ENCODE measurements around the gene CLUH. TPM values are rescaled to one million over a fixed set of nuclear protein-coding genes. Genes with fewer than 3 reads are reported as not detected.
"Not testable (repeated sequence)": the region's sequence is repeated elsewhere in the genome, so short reads cannot be mapped to it uniquely, and the experiment has no call there.

Gene CLUH
- total RNA-seq, 2 donors from 2014 or later, result 68.5 to 137 TPM

DNA sequence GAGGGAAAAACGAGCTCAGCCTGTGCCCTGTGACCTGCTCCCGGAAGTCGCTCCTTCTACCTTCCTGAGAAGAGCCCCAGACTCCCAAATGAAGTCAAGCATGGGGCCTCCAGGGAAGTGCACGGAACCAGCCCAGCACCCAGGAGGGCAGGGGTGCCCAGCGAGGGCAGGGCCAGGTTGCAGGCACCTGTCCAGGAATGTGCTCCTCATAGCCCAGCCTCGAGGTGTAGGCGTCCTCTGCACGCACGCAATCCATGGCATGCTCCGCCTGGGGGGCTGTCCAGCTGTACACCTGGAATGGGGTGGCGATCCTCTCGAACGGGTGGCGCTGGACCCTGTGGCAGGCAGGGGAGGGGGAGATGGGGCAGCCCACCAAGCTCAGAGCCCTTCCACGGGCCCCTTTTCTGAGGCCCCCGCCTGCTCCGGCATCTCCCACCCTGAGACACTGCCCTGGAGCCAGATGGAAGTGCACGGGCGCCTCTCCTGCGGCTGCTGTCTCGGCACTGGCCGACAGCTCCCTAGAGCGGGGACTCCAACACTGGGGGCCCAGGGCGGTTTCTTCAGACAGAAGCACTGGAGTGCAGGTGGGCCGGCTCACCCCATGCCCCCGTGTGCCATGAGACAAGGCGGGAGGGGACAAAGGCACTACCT, 10.9 kb downstream of the CLUH start:
- WGBS, result 89% methylated on average over 23 of the region's 27 CpGs
- Histone ChIP-seq H3K4me1 (replicated peaks) (no peaks in the 10 kb centered on the region), H3K9me3 (no peaks in the 10 kb centered on the region), H3K4me3 (no peak overlapping the region), H3K27me3 (replicated peaks; ENCODE audit: insufficient read depth) (no peaks in the 10 kb centered on the region), H3K27ac (no peak overlapping the region), H3K36me3 (peaks cover 0 to 44% of the 10 kb centered on the region in 2 donors)
- intact Hi-C loops (cut with DNase I), result loop anchor here (10.0 kb wide), 1 partner anchor 276 kb away; no protein-coding TSS in a partner anchor
- no peak for DNase-seq (ENCODE audit: low spot score)
- TF ChIP-seq POLR2A (IDR thresholded peaks at IDR 0.05) (no peak), POLR2AphosphoS5 (IDR thresholded peaks at IDR 0.05) (no peak)
- TF ChIP-seq, protein P1, sequence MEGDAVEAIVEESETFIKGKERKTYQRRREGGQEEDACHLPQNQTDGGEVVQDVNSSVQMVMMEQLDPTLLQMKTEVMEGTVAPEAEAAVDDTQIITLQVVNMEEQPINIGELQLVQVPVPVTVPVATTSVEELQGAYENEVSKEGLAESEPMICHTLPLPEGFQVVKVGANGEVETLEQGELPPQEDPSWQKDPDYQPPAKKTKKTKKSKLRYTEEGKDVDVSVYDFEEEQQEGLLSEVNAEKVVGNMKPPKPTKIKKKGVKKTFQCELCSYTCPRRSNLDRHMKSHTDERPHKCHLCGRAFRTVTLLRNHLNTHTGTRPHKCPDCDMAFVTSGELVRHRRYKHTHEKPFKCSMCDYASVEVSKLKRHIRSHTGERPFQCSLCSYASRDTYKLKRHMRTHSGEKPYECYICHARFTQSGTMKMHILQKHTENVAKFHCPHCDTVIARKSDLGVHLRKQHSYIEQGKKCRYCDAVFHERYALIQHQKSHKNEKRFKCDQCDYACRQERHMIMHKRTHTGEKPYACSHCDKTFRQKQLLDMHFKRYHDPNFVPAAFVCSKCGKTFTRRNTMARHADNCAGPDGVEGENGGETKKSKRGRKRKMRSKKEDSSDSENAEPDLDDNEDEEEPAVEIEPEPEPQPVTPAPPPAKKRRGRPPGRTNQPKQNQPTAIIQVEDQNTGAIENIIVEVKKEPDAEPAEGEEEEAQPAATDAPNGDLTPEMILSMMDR (IDR thresholded peaks at IDR 0.05), result no peak

DNA sequence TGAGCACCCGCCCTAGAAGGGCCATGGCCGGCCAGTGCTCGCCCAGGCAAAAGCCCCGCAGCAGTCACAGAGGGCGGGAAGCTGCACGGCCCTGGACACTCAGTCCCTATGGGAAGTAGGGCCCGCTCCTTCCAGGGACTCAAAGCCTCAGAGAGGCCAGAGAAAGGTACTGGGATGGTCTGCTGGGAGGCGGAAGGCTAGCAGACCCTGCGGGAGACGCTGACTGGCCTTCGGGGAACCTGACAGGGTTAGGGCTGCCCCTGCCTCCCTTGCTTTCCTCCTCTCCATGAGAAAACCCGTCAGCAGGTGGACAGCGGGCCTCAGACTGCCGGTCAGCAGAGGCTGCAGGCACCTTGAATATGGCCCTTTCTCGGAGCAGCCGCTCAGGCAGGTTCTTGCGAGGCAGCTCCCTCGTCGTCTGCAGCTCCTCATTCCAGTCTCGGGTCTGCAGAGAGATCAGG, 11.5 kb downstream of the CLUH start:
- Histone ChIP-seq H3K9me3 (no peaks in the 10 kb centered on the region), H3K4me1 (replicated peaks) (no peaks in the 10 kb centered on the region), H3K36me3 (peaks cover 0 to 44% of the 10 kb centered on the region in 2 donors), H3K4me3 (no peak overlapping the region), H3K27ac (no peak overlapping the region), H3K27me3 (replicated peaks; ENCODE audit: insufficient read depth) (no peaks in the 10 kb centered on the region)
- intact Hi-C loops (cut with DNase I), result loop anchor here (10.0 kb wide), 1 partner anchor 275 kb away; no protein-coding TSS in a partner anchor
- TF ChIP-seq POLR2A (IDR thresholded peaks at IDR 0.05) (no peak), POLR2AphosphoS5 (IDR thresholded peaks at IDR 0.05) (no peak)
- TF ChIP-seq, protein P1 (IDR thresholded peaks at IDR 0.05), result no peak
- WGBS, result 90% methylated on average over 20 of the region's 20 CpGs
- no peak for DNase-seq (ENCODE audit: low spot score)

DNA sequence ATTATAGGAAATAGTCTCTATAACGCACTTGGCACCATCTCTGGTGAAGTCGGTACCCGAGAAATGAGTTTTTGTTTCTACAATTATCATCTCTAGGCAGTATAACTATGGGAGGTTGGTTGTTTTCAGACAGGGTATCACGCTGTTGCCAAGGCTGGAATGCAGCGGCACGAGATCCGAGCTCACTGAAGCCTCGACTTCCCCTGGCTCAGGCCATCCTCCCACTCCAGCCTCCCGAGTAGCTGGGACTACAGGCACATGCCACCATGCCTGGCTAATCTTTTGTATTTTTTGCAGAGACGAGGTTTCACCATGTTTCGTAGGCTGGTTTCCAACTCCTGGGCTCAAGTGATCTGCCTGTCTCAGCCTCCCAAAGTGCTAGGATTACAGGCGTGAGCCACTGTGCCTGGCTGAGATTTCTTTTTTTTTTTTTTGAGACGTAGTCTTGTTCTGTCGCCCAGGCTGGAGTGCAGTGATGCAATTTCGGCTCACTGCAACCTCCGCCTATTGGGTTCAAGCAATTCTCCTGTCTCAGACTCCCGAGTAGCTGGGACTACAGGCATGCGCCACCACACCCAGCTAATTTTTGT, 12.3 kb downstream of the CLUH start:
- H3K27ac ChIP-seq; intact Hi-C loops (cut with DNase I); DNase-seq (ENCODE audit: low spot score); H3K27me3 ChIP-seq (replicated peaks; ENCODE audit: insufficient read depth); H3K9me3 ChIP-seq; H3K4me1 ChIP-seq (replicated peaks); H3K4me3 ChIP-seq: not testable (repeated sequence)
- H3K36me3 ChIP-seq, result peaks cover 0 to 50% of the 10 kb centered on the region in 2 donors
- WGBS, result 90% methylated on average over 18 of the region's 18 CpGs

DNA sequence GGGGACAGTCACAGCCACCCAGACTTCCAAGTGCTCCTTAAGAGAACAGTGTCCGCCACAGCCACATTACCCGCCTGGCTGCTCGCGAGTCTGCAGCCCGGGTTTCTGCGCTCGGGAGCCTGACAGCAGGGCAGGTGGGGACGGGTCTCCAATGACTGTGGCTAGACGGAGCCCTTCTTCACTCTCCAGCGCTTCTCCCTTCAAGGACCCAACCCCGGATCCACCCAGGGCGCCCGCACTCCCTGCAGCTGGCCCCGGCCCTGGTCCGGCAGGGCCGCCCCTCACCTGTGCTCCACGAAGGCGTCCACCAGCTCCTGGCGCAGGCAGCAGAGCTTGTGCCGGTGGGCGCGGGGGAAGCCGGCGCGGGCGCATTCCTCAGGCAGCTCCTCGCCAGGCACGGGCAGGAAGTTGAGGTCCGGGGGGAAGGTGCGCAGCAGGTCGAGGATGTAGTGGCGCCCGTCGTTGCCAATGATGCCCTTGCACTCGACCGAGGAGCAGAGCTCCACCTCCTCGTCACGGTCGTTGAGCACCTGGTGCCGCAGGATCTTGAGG, 13.9 kb downstream of the CLUH start:
- intact Hi-C loops (cut with DNase I), result no loop called here
- Histone ChIP-seq H3K4me1 (replicated peaks) (no peaks in the 10 kb centered on the region), H3K4me3 (no peak overlapping the region), H3K27ac (no peak overlapping the region), H3K27me3 (replicated peaks; ENCODE audit: insufficient read depth) (no peaks in the 10 kb centered on the region), H3K9me3 (no peaks in the 10 kb centered on the region), H3K36me3 (peaks cover 0 to 47% of the 10 kb centered on the region in 2 donors)
- 90% methylated on average over 39 of the region's 40 CpGs for WGBS
- TF ChIP-seq, protein P1 (IDR thresholded peaks at IDR 0.05), result no peak
- TF ChIP-seq POLR2AphosphoS5 (IDR thresholded peaks at IDR 0.05) (no peak), POLR2A (IDR thresholded peaks at IDR 0.05) (no peak)
- no peak for DNase-seq (ENCODE audit: low spot score)

DNA sequence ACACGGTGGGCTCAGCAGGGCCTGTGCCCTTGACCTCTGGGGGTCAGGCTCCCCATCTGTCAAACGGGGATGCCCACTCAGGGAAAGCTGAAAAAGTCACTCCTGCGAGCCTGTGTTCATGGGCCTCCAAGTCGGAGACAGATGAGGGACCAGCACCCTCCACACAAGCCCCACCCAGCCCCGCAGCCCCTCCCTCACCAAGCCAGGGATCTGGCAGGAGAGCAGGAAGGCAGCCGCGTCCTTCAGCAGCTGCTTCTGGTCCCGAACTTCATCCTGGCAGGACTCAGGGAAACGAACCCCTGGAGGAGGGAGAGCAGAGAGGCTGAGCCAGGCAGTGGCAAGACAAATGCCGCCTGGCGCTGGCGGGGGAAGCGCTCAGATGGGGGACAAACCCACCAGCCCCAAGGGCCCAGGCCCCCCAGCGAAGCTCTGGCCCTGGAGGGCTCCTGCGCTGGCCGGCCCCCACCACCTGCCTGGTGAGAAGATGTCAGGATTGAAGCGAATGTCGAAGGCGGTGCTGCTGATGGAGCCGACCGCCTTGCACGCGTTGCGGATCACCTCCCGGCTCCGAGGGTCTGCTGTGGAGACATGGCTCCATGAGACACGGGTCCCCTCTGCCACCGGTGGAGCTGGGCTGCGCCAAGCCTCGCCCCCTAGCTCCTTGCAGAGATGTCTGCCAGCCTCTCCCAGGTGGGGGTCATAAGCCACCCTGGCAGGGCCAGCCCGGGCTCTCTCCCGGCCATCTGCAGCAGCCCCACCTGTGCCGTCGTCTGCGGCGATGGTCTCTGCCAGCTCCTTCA, 15.4 kb downstream of the CLUH start:
- intact Hi-C loops (cut with DNase I), result no loop called here
- DNase-seq (ENCODE audit: low spot score), result no peak

More for the DNA sequence above, 15.4 kb downstream of the CLUH start:
- peaks cover 5 to 48% of the 10 kb centered on the region in 2 donors for H3K36me3 ChIP-seq
- no peaks in the 10 kb centered on the region for H3K4me1 ChIP-seq (replicated peaks)
- no peak overlapping the region for H3K27ac ChIP-seq
- no peak overlapping the region for H3K4me3 ChIP-seq
- no peaks in the 10 kb centered on the region for H3K9me3 ChIP-seq
- TF ChIP-seq, protein P1 (IDR thresholded peaks at IDR 0.05), result no peak
- TF ChIP-seq POLR2A (IDR thresholded peaks at IDR 0.05), result no peak
- TF ChIP-seq POLR2AphosphoS5 (IDR thresholded peaks at IDR 0.05), result no peak
- WGBS, result 90% methylated on average over 32 of the region's 36 CpGs
- H3K27me3 ChIP-seq (replicated peaks; ENCODE audit: insufficient read depth), result no peaks in the 10 kb centered on the region

Data from prostate gland (tissue), 2 donors.